Neural cell (in vitro differentiated cells): Measurements from ENCODE around the gene EHHADH. TPM values are rescaled to one million over a fixed set of nuclear protein-coding genes. Genes with fewer than 3 reads are reported as not detected.
"Not testable (repeated sequence)": the region's sequence is repeated elsewhere in the genome, so short reads cannot be mapped to it uniquely, and the experiment has no call there.

Experiments
- H2AFZ ChIP-seq: fragments of 200-600, 300-800 bp; sonication (generic), shearing (Covaris generic); 2 replicates; pipeline ENCODE4 v1.6.0; 2014; ENCODE audit warnings: low read depth, mild to moderate bottlenecking, antibody characterized with exemption, low read length, moderate library complexity
- H3F3A ChIP-seq: fragments of 200-600 bp; shearing (Covaris generic); 2 replicates; pipeline ENCODE4 v1.6.1; 2016; ENCODE audit warnings: mild to moderate bottlenecking, moderate library complexity, mixed read lengths, antibody characterized with exemption, low read length; ENCODE audit not compliant: insufficient read depth, poor library complexity, severe bottlenecking
- H3K27ac ChIP-seq: fragments of 200-600, 300-800 bp; sonication (generic), shearing (Covaris generic); 2 replicates; pipeline ENCODE4 v1.5.1; 2014; ENCODE audit warnings: mild to moderate bottlenecking, low read length, moderate library complexity
- H3K27me3 ChIP-seq: fragments of 300-800, 200-600 bp; sonication (generic), shearing (Covaris generic); 2 replicates; pipeline ENCODE4 v1.6.0; 2014; ENCODE audit warnings: mild to moderate bottlenecking, low read depth, low read length, moderate library complexity; ENCODE audit not compliant: insufficient read depth
- H3K36me3 ChIP-seq: fragments of 300-800, 200-600 bp; sonication (generic), shearing (Covaris generic); 2 replicates; pipeline ENCODE4 v1.5.1; 2014; ENCODE audit warnings: mild to moderate bottlenecking, antibody characterized with exemption, low read length, moderate library complexity; ENCODE audit not compliant: insufficient read depth
- H3K4me2 ChIP-seq: fragments of 300-800, 200-600 bp; sonication (generic), shearing (Covaris generic); 2 replicates; pipeline ENCODE4 v1.6.0; 2014; ENCODE audit warnings: mild to moderate bottlenecking, low read length
- H3K4me3 ChIP-seq: fragments of 300-800, 200-600 bp; sonication (generic), shearing (Covaris generic); 2 replicates; pipeline ENCODE4 v1.5.1; 2014; ENCODE audit warnings: mild to moderate bottlenecking, low read length, moderate library complexity
- H3K79me2 ChIP-seq: fragments of 200-600 bp; shearing (Covaris generic); replicated peaks from 2 replicates; pipeline ENCODE4 v1.6.0; 2014; ENCODE audit warnings: mild to moderate bottlenecking, low read length, moderate library complexity; ENCODE audit not compliant: insufficient read depth
- H3K9ac ChIP-seq: fragments of 300-800, 200-600 bp; sonication (generic), shearing (Covaris generic); 2 replicates; pipeline ENCODE4 v1.6.1; 2016; ENCODE audit warnings: mild to moderate bottlenecking, low read length, mixed read lengths
- H3K9me2 ChIP-seq: fragments of 200-600 bp; shearing (Covaris generic); 2 replicates; pipeline ENCODE4 v1.6.1; 2016; ENCODE audit warnings: mild to moderate bottlenecking, low read length, mixed read lengths; ENCODE audit not compliant: insufficient read depth
- H3K9me3 ChIP-seq: fragments of 200-600, 300-800 bp; sonication (generic), shearing (Covaris generic); 2 replicates; pipeline ENCODE4 v1.6.1; 2016; ENCODE audit warnings: mild to moderate bottlenecking, mixed run types, low read length, moderate library complexity, mixed read lengths
- H4K20me1 ChIP-seq: fragments of 200-600 bp; shearing (Covaris generic); 2 replicates; pipeline ENCODE4 v1.6.1; 2016; ENCODE audit warnings: mild to moderate bottlenecking, mixed run types; ENCODE audit not compliant: insufficient read depth
- CTCF ChIP-seq: fragments of 450-650 bp; IDR thresholded peaks from 2 replicates; pipeline ENCODE4 v1.5.1; 2014; ENCODE audit warnings: antibody characterized with exemption, mild to moderate bottlenecking, moderate library complexity; ENCODE audit not compliant: poor library complexity, severe bottlenecking
- EP300 ChIP-seq: fragments of 450-650 bp; conservative IDR thresholded peaks from 2 replicates; pipeline ENCODE4 v1.6.1; 2014; ENCODE audit warnings: antibody characterized with exemption, mild to moderate bottlenecking, moderate library complexity; ENCODE audit not compliant: poor library complexity, severe bottlenecking
- EZH2 ChIP-seq: fragments of 200-600, 300-800 bp; shearing (Covaris generic), sonication (generic); IDR thresholded peaks from 2 replicates; pipeline ENCODE4 v1.6.1; 2014; ENCODE audit warnings: antibody characterized with exemption, low read length, borderline replicate concordance, mild to moderate bottlenecking; ENCODE audit not compliant: insufficient read depth, poor library complexity, severe bottlenecking
- MXI1 ChIP-seq: fragments of 450-650 bp; conservative IDR thresholded peaks from 2 replicates; pipeline ENCODE4 v1.6.1; 2014; ENCODE audit warnings: antibody characterized with exemption, mild to moderate bottlenecking; ENCODE audit not compliant: poor library complexity, severe bottlenecking
- POLR2AphosphoS5 ChIP-seq: IDR thresholded peaks from 2 replicates; pipeline ENCODE4 v1.6.1; 2012
- RAD21 ChIP-seq: fragments of 450-650 bp; conservative IDR thresholded peaks from 2 replicates; pipeline ENCODE4 v1.6.1; 2014; ENCODE audit warnings: antibody characterized with exemption, mild to moderate bottlenecking, moderate library complexity
- REST ChIP-seq: IDR thresholded peaks from 2 replicates; pipeline ENCODE4 v1.6.1; 2012; ENCODE audit warnings: borderline replicate concordance
- SMC3 ChIP-seq: fragments of 450-650 bp; conservative IDR thresholded peaks from 2 replicates; pipeline ENCODE4 v1.6.1; 2014; ENCODE audit warnings: antibody characterized with exemption, mild to moderate bottlenecking, moderate library complexity; ENCODE audit not compliant: poor library complexity
- TAF1 ChIP-seq: IDR thresholded peaks from 2 replicates; pipeline ENCODE4 v1.6.1; 2012; ENCODE audit warnings: low read depth
- polyA plus RNA-seq: library from polyadenylated mRNA; depleted of rRNA; stranded (reverse); fragments of >200 nt; gene quantifications from 2 replicates; pipeline ENCODE4 v1.2.3, GENCODE V29; 2014

The EHHADH gene
- polyA plus RNA-seq, 1 donor from 2014 or later, result 2.0 TPM

- Histone ChIP-seq H3F3A (no peaks in the 10 kb centered on the region), H3K9me2 (no peaks in the 10 kb centered on the region), H3K27ac (no peak overlapping the region), H3K9me3 (no peaks in the 10 kb centered on the region), H3K4me2 (no peak overlapping the region), H3K9ac (no peak overlapping the region), H4K20me1 (no peaks in the 10 kb centered on the region), H3K36me3 (no peaks in the 10 kb centered on the region), H2AFZ (no peak overlapping the region), H3K4me3 (no peak overlapping the region), H3K27me3 (no peaks in the 10 kb centered on the region), H3K79me2 (no peaks in the 10 kb centered on the region)
- TF ChIP-seq MXI1 (no peak), CTCF (no peak), REST (no peak), RAD21 (no peak), EZH2 (no peak), EP300 (no peak), TAF1 (no peak), POLR2AphosphoS5 (no peak), SMC3 (no peak)
Observed at GRCh38 chr3:185233328-185233727, 20.5 kb downstream of the EHHADH start.

GRCh38 chr3:185226526-185226925 is 27.3 kb downstream of the EHHADH start:
- H3K9me2 ChIP-seq, H3K36me3 ChIP-seq, H3F3A ChIP-seq, H3K4me2 ChIP-seq, H2AFZ ChIP-seq, H3K9me3 ChIP-seq, H3K79me2 ChIP-seq, H3K27ac ChIP-seq, H3K4me3 ChIP-seq, H3K27me3 ChIP-seq, H3K9ac ChIP-seq, H4K20me1 ChIP-seq: not testable (repeated sequence)

GRCh38 chr3:185225523-185225922 is 28.3 kb downstream of the EHHADH start:
- TF ChIP-seq EZH2, result no peak
- no peak for TF ChIP-seq REST
- TF ChIP-seq RAD21, result no peak
- no peak for TF ChIP-seq EP300
- TF ChIP-seq POLR2AphosphoS5, result no peak
- TF ChIP-seq CTCF, result no peak
- no peak for TF ChIP-seq SMC3
- TF ChIP-seq MXI1, result no peak
- no peak for TF ChIP-seq TAF1
- Histone ChIP-seq H3K27ac (no peak overlapping the region), H3K9me2 (no peaks in the 10 kb centered on the region), H3K4me2 (no peak overlapping the region), H3K36me3 (no peaks in the 10 kb centered on the region), H3K27me3 (no peaks in the 10 kb centered on the region), H4K20me1 (no peaks in the 10 kb centered on the region), H2AFZ (no peak overlapping the region), H3K9me3 (no peaks in the 10 kb centered on the region), H3K79me2 (no peaks in the 10 kb centered on the region), H3K9ac (no peak overlapping the region), H3F3A (no peaks in the 10 kb centered on the region), H3K4me3 (no peak overlapping the region)
